Mesodermal cell (in vitro differentiated cells): ENCODE measurements around the gene ZNF438.
"Not testable (repeated sequence)": the region's sequence is repeated elsewhere in the genome, so short reads cannot be mapped to it uniquely, and the experiment has no call there.

ENCODE experiments used
- H3K27ac ChIP-seq: 2 replicates; pipeline ENCODE4 v1.7.0; 2013; ENCODE audit warnings: mild to moderate bottlenecking, low read depth, low read length, moderate library complexity; ENCODE audit not compliant: severe bottlenecking
- H3K36me3 ChIP-seq: 2 replicates; pipeline ENCODE4 v1.7.1; 2013; ENCODE audit warnings: mild to moderate bottlenecking, low read length, moderate library complexity; ENCODE audit not compliant: control insufficient read depth, insufficient read depth
- H3K4me1 ChIP-seq: one replicate; pipeline ENCODE4 v1.7.1; 2013; ENCODE audit warnings: mild to moderate bottlenecking, low read length; ENCODE audit not compliant: insufficient read depth, control insufficient read depth, poor library complexity, severe bottlenecking
- H3K4me3 ChIP-seq: 2 replicates; pipeline ENCODE4 v1.7.0; 2013; ENCODE audit warnings: low read length, control low read depth, mild to moderate bottlenecking; ENCODE audit not compliant: insufficient read depth, poor library complexity, severe bottlenecking; ENCODE audit errors: extremely low read depth
- H3K9me3 ChIP-seq: 2 replicates; pipeline ENCODE4 v1.7.1; 2013; ENCODE audit warnings: mild to moderate bottlenecking, low read length, moderate library complexity; ENCODE audit not compliant: control insufficient read depth
- WGBS, 2 experiments: methylation state at CpG; one replicate each; pipeline ENCODE4 v1.1.5; 2013; ENCODE audit warnings: missing lambda C conversion rate in 2 of 2; ENCODE audit not compliant: insufficient coverage in 2 of 2; 5-methylcytosine and 5-hydroxymethylcytosine counted together

Gene ZNF438

GRCh38 chr10:30911303-30911863, 120.3 kb downstream of the ZNF438 start:
- Histone ChIP-seq H3K36me3 (no peaks in the 10 kb centered on the region), H3K4me1 (no peaks in the 10 kb centered on the region), H3K27ac (no peak overlapping the region), H3K4me3 (no peak overlapping the region), H3K9me3 (no peaks in the 10 kb centered on the region)
- 90 to 95% methylated on average over 1 to 2 of the region's 3 CpGs for WGBS, 2 experiments

GRCh38 chr10:30903397-30904138, 128.1 kb downstream of the ZNF438 start:
- H3K9me3 ChIP-seq = no peaks in the 10 kb centered on the region
- no CpG with 5 or more reads among the region's 2 CpGs for WGBS, 2 experiments
- no peak overlapping the region for H3K4me3 ChIP-seq
- no peaks in the 10 kb centered on the region for H3K4me1 ChIP-seq
- H3K27ac ChIP-seq = no peak overlapping the region
- no peaks in the 10 kb centered on the region for H3K36me3 ChIP-seq

- H3K27ac ChIP-seq = no peak overlapping the region
Measured at GRCh38 chr10:30902621-30903396, 128.9 kb downstream of the ZNF438 start.

GRCh38 chr10:30901487-30901886, 130.2 kb downstream of the ZNF438 start:
- H3K9me3 ChIP-seq, H3K27ac ChIP-seq, H3K4me1 ChIP-seq, H3K4me3 ChIP-seq, H3K36me3 ChIP-seq: not testable (repeated sequence)
- 97 to 99% methylated on average over 17 to 21 of the region's 21 CpGs for WGBS, 2 experiments

More at GRCh38 chr10:30902621-30903396, 128.9 kb downstream of the ZNF438 start:
- Histone ChIP-seq H3K36me3 (no peaks in the 10 kb centered on the region), H3K4me3 (no peak overlapping the region), H3K9me3 (no peaks in the 10 kb centered on the region), H3K4me1 (no peaks in the 10 kb centered on the region)
- WGBS, 2 experiments = 98% methylated on average over 8 to 22 of the region's 37 CpGs

- Histone ChIP-seq H3K36me3 (no peaks in the 10 kb centered on the region), H3K9me3 (no peaks in the 10 kb centered on the region), H3K4me3 (no peak overlapping the region), H3K4me1 (no peaks in the 10 kb centered on the region), H3K27ac (no peak overlapping the region)
- WGBS, 2 experiments = 100% methylated on average over 1 of the region's 1 CpG
Measured at GRCh38 chr10:30898964-30899363, 132.7 kb downstream of the ZNF438 start.

- 100% methylated on average over 1 of the region's 1 CpG; no CpG with 5 or more reads in 1 of the 2 experiments for WGBS, 2 experiments
- Histone ChIP-seq H3K4me1 (no peaks in the 10 kb centered on the region), H3K4me3 (no peak overlapping the region), H3K9me3 (no peaks in the 10 kb centered on the region), H3K27ac (no peak overlapping the region), H3K36me3 (no peaks in the 10 kb centered on the region)
Measured at GRCh38 chr10:30897547-30897946, 134.1 kb downstream of the ZNF438 start.

- Histone ChIP-seq H3K4me3 (no peak overlapping the region), H3K9me3 (no peaks in the 10 kb centered on the region), H3K27ac (no peak overlapping the region), H3K4me1 (no peaks in the 10 kb centered on the region), H3K36me3 (no peaks in the 10 kb centered on the region)
Measured at GRCh38 chr10:30897048-30897447, 134.6 kb downstream of the ZNF438 start.

GRCh38 chr10:30894221-30894620, 137.4 kb downstream of the ZNF438 start:
- Histone ChIP-seq H3K4me3 (no peak overlapping the region), H3K4me1 (no peaks in the 10 kb centered on the region), H3K27ac (no peak overlapping the region), H3K36me3 (no peaks in the 10 kb centered on the region), H3K9me3 (no peaks in the 10 kb centered on the region)
- 89 to 94% methylated on average over 2 to 3 of the region's 5 CpGs for WGBS, 2 experiments

- H3K4me1 ChIP-seq = no peaks in the 10 kb centered on the region
- WGBS, 2 experiments = 100% methylated on average over 1 of the region's 1 CpG; no CpG with 5 or more reads in 1 of the 2 experiments
- H3K27ac ChIP-seq = no peak overlapping the region
- no peaks in the 10 kb centered on the region for H3K9me3 ChIP-seq
- no peaks in the 10 kb centered on the region for H3K36me3 ChIP-seq
- no peak overlapping the region for H3K4me3 ChIP-seq
Measured at GRCh38 chr10:30893208-30893607, 138.5 kb downstream of the ZNF438 start.

- Histone ChIP-seq H3K4me3 (no peak overlapping the region), H3K4me1 (no peaks in the 10 kb centered on the region), H3K27ac (no peak overlapping the region), H3K9me3 (no peaks in the 10 kb centered on the region), H3K36me3 (no peaks in the 10 kb centered on the region)
- no CpG with 5 or more reads among the region's 1 CpG for WGBS, 2 experiments
Measured at GRCh38 chr10:30887839-30888238, 143.8 kb downstream of the ZNF438 start.

- no peak overlapping the region for H3K4me3 ChIP-seq
- H3K4me1 ChIP-seq = no peaks in the 10 kb centered on the region
- no peak overlapping the region for H3K27ac ChIP-seq
- H3K36me3 ChIP-seq = no peaks in the 10 kb centered on the region
- H3K9me3 ChIP-seq = no peaks in the 10 kb centered on the region
Measured at GRCh38 chr10:30885423-30885822, 146.2 kb downstream of the ZNF438 start.
